CD4-positive, alpha-beta T cell treated with Interleukin-2 at 100 ng/mL for 4 hours (primary cell): Measurements from ENCODE around the gene EPOP.

Experiments
- DNase-seq: peaks from one replicate; pipeline ENCODE4 v3.0.0-alpha.2; 2020; ENCODE audit warnings: low spot score

The EPOP gene

DNA sequence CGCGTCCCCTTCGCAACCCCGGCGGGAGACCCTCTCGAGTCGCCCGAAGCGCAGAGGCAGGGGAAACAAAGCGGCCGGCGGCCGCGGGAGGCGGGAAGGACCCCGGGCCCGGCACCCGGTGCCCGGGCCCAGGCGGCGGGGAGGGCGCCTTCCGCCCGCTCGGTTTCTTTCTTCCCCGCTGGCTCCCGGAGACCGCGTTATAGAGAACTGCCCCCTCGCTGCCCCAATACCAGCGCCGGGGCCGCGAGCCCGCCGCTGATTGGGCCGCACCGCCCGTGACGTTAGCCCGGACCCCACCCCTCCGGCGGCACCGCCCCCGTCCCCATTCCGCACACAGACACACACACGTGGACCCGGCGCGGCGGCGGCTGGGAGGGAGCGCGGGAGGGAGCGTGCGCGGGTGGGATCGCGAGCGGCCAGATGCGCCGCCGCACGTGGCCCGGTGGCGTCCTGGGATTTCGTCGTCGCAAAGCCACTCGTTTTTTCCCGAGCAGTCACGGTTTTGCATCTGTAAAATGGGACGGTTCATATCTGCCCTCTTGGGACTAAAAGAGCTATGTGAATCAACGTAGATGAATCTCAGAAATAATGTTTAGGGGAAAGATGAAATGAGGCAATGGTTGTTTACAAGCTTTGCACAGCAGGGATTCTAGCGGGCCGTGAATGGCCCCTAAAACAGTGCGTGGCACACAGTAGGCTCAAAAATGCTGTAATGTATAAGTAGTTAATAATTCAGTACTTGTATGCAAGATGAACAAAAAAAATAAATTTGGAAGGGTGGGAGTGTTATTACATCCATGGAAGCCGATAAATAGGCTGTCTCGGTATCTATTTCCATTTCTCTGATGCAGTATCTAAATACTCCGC, at the start of gene EPOP:
Gene EPOP, minus strand, starts transcription at position 209 of the 867 bp plus-strand sequence. CDS start 462 bp downstream, outside the sequence.
- DNase-seq: peak; percentile 86

DNA sequence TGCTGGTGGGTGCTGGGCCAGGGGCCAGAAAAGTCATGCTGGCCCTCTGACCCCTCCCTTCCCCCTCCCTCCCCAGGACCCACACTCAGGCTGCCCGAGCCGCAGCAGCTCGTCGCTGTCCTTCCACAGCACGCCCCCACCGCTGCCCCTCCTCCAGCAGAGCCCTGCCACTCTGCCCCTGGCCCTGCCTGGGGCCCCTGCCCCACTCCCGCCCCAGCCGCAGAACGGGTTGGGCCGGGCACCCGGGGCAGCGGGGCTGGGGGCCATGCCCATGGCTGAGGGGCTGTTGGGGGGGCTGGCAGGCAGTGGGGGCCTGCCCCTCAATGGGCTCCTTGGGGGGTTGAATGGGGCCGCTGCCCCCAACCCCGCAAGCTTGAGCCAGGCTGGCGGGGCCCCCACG, 47.0 kb upstream of the EPOP start:
- DNase-seq: no peak

DNA sequence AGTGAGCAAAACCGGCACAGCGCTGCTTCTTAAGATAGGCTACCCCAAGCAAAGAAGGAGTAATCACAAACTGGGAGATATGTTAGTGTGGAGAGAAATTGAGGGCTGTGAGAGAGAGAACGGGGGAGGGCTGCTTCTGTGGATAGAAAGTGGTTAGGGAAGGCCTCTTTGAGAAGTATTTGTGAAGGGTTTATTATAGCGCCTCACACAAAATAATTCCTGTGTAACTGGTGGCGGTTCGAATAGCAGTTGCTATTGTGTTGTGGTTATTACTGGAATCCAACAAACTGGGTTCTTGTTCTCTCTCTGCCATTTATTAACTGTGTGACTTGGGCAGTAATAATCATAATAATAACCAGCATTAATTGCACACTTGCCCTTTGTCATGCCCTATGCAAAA, 46.2 kb upstream of the EPOP start:
- no peak for DNase-seq

DNA sequence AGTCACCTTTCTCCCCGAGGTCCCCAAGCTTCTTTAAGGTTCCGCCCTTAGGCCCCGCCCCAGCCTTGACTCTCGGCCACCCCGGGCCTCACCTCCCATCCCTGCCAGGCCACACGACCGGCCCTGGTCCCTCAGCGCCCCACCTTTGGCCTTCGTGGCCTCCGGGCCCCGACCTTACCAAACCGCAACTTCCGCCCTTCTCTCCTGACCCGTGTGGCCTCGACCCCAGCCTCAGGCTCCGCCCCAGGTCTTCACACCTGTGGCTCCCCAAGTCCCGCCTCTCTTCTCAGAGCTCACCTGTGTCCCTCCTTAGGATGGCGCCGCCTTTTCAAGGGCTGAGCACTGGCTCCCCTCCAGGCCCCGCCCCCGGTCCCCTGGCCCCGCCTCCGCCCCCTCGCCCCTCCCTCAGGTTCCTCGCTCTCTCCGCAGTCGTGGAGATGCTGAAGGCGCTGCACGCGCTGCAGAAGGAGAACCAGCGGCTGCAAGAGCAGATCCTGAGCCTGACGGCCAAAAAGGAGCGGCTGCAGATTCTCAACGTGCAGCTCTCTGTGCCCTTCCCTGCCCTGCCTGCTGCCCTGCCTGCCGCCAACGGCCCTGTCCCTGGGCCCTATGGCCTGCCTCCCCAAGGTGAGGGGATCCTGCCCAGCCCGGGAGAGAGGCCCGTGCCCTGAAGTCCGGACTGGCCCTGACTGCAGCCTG, 45.3 kb upstream of the EPOP start:
- DNase-seq: no peak

GRCh38 chr17:38719289-38719942, 44.7 kb upstream of the EPOP start:
- no peak for DNase-seq

- DNase-seq: no peak
Observed at GRCh38 chr17:38717139-38717745, 42.5 kb upstream of the EPOP start.

GRCh38 chr17:38716368-38717005, 41.7 kb upstream of the EPOP start:
- no peak for DNase-seq

DNA sequence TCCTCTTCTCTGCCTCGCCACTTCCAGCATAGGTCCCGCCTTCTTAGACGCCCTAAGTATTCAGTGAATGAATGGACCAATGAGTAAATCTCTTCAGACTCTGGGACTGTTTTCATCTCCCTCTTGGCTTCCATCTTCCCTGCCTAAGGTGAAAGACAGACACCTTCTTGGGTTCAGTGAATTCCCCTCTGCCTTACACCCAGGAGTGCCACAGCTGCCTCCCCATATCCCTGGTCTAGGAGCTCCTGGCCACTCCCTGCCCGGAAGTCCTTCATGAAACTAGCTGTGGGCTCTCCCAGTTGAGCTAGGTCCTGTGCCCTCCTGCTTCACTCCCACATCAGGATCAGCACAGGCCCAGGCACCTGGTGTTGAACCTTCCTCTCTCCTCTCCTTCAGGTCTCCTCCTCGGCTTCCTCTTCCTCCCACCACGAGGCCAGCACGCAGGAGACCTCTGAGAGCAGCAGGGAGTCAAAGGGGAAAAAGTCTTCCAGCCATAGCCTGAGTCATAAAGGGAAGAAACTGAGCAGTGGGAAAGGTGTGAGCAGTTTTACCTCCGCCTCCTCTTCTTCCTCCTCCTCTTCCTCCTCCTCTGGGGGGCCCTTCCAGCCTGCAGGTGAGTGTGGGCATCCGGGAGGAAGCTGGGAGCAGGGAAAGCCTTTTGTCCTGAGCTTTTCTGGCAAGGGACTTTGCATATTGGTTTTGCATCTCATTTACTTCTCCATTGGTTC, 40.6 kb upstream of the EPOP start:
- no peak for DNase-seq

- DNase-seq: no peak
Observed at GRCh38 chr17:38713456-38714075, 38.8 kb upstream of the EPOP start.

GRCh38 chr17:38712593-38712992, 37.8 kb upstream of the EPOP start:
- no peak for DNase-seq

DNA sequence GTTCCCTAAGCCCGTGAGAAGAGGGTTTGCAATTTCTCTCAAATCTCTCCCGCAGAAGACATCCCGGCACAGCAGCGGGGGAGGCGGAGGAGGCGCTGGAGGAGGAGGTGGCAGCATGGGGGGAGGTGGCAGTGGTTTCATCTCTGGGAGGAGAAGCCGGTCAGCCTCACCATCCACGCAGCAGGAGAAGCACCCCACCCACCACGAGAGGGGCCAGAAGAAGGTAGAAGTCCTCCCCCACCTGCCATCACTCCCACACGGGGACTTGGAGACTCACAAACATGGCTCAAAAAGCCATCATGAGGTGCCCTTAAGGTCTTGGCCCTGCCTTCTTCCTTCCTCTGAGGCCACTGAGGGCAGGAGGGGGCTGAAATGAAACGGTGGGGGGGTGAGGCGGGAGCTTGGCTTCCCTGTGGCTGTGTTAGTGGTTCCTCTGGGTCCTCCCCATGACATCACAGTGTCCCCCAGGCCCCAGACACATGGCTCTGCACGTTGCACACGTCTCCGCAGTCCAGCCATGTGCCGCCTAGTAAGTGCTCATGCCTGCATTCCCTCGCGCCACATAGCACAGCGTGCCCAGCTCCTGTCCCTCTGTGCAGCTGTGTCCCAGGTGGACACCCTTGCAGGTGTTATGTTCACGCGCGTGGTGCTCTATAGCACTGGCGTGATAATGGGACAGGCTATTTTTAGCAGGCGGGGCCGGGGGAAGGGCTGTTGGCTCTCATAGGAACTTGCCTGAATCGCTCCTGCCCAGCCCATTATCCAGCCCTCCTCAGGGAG, 37.2 kb upstream of the EPOP start:
- DNase-seq: no peak

DNA sequence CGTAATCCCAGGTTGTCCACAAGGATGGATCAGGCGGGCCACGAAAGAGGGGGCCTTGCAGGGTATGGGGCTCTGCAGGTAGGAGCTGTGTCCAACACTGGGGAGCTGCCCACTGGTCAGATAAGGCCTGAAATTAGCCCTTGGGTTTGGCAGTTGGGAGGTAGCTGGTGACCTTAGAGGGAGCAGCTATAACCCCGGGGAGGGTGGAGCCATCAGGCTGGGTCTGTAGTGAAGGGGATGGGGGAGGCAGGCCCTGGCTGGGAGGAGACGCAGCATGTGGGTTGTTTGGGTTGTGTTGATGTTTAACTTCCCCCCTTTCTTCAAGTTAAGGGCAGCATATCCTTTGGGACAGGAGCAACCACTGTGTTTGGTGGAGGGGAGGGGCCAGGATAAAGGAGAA, 36.2 kb upstream of the EPOP start:
- DNase-seq: no peak

- no peak for DNase-seq
Observed at GRCh38 chr17:38710604-38710962, 35.8 kb upstream of the EPOP start.

DNA sequence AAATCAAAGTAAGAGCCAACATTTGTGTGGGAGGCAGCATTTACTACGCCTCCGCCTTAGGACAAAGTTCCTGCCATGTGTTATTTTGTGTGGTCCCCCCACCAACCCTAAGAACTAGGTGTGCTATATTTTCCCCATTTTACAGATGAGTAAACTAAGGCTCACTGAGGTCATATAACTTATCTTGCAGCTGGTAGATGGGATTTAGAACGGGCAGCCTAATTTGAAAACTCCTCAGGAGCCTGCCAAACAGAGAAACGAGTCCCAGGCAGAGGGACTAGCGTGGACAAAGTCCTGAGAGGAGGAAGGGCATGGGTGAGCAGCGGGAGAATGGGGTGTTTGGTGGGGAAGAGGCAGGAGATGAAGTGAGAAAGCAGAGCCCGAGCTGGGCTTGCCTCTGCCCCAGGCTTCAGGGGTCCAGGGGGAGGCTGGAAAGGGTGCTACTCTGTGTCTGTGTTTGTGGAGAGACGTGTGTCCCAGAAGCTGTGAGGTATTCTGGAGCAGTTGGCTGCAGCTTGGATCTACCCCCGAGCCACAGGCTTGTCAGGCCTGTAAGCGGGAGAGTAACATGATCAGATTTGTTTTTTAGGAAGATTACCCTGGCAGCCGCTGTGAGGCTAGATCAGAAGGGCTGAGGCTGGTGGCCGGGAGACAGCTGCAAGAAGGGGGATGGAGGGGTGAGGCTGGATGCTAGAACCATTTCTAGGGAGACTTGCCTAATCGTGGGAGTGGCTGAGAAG, 35.3 kb upstream of the EPOP start:
- DNase-seq: no peak

DNA sequence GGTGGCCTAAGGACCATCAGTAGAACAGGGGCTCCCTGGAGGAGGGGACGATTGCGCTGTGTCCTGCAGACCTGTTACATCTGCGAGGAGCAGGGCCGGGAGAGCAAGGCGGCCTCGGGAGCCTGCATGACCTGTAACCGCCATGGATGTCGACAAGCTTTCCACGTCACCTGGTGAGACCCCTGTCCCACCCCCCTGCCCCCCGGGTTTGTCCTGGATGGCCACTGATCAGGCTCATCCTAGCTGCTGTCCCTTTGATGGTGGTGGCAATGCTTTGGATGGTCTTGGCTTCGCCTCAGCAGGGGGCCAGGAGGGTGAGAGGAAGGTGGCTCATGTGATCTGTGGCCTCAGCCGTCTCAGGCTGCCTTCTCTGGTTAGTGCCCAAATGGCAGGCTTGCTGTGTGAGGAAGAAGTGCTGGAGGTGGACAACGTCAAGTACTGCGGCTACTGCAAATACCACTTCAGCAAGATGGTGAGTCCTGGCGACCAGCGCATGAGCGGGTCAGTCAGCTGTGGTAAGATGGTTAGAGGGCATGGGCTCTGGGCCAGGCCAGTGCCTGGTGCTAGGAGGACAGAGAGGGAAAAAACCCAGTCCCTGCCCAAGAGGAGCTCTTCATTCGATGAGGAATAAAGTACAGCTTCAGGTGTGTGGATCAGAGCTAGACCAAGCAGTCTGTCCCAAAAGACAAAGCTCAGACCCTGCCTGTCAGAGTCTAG, 34.5 kb upstream of the EPOP start:
- no peak for DNase-seq

DNA sequence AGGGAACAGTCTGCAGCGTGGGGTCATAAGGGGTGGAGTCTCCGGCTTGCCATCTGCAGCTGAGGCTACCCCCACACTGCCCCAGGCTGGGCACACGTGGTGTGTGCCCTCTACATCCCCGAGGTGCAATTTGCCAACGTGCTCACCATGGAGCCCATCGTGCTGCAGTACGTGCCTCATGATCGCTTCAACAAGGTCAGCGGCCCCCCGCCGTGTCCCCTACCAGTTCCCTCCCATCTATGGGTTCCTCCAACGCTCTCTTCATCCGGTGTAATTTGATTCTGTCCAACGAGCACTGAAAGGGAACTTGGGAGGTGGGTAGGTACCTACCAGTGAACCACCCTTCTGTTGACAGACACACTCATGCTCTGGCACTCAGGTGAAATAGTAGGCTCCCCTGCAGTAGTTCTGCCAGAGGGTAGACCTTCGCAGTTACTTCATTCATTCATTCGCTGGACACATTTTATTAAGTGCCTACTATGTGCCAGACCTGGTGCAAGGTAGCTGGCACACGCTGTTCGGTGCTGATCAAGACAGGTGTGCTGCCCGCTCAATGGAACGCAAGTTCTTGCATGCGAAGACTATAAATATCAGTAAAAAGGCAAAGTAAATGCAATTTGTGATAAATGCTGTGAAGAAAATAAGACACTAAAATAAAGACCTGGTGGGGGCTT, 33.1 kb upstream of the EPOP start:
- DNase-seq: no peak

DNA sequence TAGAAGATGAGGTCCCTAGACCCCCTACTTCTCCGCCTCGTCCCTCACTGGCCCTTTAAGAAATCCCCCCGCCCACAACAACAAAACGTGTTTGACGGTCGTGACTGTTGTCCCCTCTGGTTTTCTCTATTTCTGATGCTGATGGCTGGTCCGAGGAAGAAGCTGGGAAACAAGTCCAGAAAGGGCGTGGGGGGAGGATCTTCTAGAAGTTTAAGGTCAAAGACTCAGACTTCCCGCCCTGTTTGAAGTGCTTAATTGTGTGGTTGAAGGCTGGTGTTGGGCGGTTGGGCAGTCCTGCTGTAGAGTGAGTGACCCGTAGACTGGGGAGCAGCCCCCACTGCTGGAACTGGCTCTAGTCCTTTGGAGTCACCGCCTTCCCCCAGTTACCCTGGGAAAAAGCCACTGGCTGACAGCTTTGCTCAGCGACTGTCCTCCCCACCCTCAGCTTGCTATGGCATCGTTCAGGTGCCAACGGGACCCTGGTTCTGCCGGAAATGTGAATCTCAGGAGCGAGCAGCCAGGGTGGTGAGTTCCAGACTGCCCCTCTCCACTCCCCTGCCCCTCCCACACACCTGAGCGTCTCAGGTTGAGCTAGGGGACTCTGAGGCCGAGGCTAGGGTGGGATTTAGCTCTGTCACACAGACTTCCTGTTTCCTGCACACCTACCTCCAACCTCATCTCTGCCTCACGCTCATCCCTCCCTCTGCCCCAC, 31.9 kb upstream of the EPOP start:
- peak; percentile 45 for DNase-seq
